Measurements from ENCODE around the gene GTF2B. TPM values are rescaled to one million over a fixed set of nuclear protein-coding genes. Genes with fewer than 3 reads are reported as not detected.
A peak's percentile ranks its signal among the peaks of the same experiment; 100 is the strongest.

The GTF2B gene
- total and polyA plus RNA-seq, 9 of the 15 experiments (the other 6 are each of a cell fraction or from before 2014, with no cell fraction given) = 34.5 to 113 (median 66.0) TPM

GRCh38 chr1:88891318-88891950 is at the start of gene GTF2B (continued):
- no peak for TF ChIP-seq RBM25 (IDR thresholded peaks at IDR 0.05; ENCODE audit: low read depth, low read length, severe bottlenecking)
- TF ChIP-seq, protein P1, sequence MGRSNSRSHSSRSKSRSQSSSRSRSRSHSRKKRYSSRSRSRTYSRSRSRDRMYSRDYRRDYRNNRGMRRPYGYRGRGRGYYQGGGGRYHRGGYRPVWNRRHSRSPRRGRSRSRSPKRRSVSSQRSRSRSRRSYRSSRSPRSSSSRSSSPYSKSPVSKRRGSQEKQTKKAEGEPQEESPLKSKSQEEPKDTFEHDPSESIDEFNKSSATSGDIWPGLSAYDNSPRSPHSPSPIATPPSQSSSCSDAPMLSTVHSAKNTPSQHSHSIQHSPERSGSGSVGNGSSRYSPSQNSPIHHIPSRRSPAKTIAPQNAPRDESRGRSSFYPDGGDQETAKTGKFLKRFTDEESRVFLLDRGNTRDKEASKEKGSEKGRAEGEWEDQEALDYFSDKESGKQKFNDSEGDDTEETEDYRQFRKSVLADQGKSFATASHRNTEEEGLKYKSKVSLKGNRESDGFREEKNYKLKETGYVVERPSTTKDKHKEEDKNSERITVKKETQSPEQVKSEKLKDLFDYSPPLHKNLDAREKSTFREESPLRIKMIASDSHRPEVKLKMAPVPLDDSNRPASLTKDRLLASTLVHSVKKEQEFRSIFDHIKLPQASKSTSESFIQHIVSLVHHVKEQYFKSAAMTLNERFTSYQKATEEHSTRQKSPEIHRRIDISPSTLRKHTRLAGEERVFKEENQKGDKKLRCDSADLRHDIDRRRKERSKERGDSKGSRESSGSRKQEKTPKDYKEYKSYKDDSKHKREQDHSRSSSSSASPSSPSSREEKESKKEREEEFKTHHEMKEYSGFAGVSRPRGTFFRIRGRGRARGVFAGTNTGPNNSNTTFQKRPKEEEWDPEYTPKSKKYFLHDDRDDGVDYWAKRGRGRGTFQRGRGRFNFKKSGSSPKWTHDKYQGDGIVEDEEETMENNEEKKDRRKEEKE (IDR thresholded peaks at IDR 0.05; ENCODE audit: borderline replicate concordance in 1 of 2, control insufficient read depth in 1 of 2, low read depth in 2 of 2, low read length in 1 of 2) = 0 out of 4 replicates have a peak, but pooled peaks of 1 of the 2 experiments have one; percentile 40
- peak; percentile 90 for TF ChIP-seq ELF1 (tag; IDR thresholded peaks at IDR 0.05)
- TF ChIP-seq, protein P2, sequence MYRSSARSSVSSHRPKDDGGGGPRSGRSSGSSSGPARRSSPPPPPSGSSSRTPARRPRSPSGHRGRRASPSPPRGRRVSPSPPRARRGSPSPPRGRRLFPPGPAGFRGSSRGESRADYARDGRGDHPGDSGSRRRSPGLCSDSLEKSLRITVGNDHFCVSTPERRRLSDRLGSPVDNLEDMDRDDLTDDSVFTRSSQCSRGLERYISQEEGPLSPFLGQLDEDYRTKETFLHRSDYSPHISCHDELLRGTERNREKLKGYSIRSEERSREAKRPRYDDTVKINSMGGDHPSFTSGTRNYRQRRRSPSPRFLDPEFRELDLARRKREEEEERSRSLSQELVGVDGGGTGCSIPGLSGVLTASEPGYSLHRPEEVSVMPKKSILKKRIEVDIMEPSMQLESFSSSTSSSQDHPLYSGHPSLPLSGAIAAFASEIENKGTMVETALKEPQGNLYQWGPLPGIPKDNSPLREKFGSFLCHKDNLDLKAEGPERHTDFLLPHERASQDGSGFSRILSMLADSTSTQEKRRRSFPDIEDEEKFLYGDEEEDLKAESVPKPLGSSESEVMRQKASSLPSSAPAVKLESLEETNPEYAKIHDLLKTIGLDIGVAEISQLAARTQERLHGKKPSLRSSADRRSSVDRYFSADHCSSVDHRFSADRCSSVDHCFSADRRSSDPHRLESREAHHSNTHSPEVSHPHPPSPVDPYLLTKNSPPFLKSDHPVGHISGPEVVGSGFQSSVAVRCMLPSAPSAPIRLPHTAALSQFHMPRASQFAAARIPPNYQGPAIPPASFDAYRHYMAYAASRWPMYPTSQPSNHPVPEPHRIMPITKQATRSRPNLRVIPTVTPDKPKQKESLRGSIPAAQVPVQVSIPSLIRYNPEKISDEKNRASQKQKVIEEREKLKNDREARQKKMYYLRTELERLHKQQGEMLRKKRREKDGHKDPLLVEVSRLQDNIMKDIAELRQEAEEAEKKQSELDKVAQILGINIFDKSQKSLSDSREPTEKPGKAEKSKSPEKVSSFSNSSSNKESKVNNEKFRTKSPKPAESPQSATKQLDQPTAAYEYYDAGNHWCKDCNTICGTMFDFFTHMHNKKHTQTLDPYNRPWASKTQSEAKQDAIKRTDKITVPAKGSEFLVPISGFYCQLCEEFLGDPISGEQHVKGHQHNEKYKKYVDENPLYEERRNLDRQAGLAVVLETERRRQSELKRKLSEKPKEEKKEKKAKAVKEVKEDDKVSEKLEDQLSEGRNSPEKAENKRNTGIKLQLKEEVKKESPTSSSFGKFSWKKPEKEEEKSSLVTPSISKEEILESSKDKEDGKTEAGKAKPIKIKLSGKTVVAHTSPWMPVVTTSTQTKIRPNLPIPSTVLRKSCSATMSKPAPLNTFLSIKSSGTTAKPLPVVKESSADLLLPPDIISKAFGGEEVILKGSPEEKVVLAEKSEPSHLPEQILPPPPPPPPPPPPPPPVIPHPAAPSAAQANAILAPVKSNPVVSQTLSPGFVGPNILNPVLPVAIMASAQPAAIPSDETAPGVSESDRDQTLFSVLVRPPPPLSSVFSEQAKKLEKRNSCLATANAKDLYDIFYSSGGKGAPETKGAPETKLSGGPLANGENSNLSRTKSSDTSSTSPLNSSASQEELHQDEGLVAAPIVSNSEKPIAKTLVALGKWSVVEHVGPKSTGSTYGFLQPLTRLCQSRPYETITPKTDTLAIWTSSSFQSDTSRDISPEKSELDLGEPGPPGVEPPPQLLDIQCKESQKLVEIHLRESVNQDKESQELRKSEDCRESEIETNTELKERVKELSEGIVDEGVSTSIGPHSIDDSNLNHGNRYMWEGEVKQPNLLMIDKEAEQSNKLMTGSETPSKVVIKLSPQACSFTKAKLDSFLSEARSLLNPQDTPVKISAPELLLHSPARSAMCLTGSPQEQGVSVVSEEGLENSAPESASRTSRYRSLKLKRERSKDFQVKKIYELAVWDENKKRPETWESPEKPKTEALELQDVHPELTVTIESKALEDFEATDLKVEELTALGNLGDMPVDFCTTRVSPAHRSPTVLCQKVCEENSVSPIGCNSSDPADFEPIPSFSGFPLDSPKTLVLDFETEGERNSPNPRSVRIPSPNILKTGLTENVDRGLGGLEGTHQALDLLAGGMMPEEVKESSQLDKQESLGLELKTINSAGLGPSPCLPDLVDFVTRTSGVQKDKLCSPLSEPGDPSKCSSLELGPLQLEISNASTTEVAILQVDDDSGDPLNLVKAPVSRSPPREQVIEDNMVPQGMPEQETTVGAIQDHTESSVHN (IDR thresholded peaks at IDR 0.05; ENCODE audit: borderline replicate concordance in 1 of 2, low read depth in 1 of 2) = no peak
- TF ChIP-seq HNRNPLL (IDR thresholded peaks at IDR 0.05; ENCODE audit: low read depth, low read length, poor library complexity, severe bottlenecking) = peak; percentile 93
- peak; percentile 98 for TF ChIP-seq POLR2AphosphoS5 (IDR thresholded peaks at IDR 0.05; ENCODE audit: control insufficient read depth, insufficient read depth, low read depth, low read length)
- peak; percentile 26; the same call in 1 of the 2 replicates for TF ChIP-seq LEF1 (IDR thresholded peaks at IDR 0.05)
- TF ChIP-seq DMBX1 (CRISPR knock-in tag; IDR thresholded peaks at IDR 0.05; ENCODE audit: borderline replicate concordance) = no peak
- TF ChIP-seq ZNF699 (CRISPR knock-in tag; IDR thresholded peaks at IDR 0.05; ENCODE audit: insufficient replicate concordance) = no peak
- no peak for TF ChIP-seq ZBTB8A (IDR thresholded peaks at IDR 0.05; ENCODE audit: partially characterized antibody)
- TF ChIP-seq SMARCA4 (IDR thresholded peaks at IDR 0.05) = 0 out of 2 replicates have a peak, but pooled peaks have one; percentile 13
- no peak for TF ChIP-seq E2F5 (CRISPR knock-in tag; IDR thresholded peaks at IDR 0.05)
- TF ChIP-seq CBX1 (IDR thresholded peaks at IDR 0.05; ENCODE audit: low read depth) = peak; percentile 82; the same call in 1 of the 2 replicates
- peak; percentile 48; the same call in 1 of the 2 replicates for TF ChIP-seq KAT7 (CRISPR knock-in tag; IDR thresholded peaks at IDR 0.05; ENCODE audit: borderline replicate concordance)

All from K562 (cell line).